Fibroblast of the aortic adventitia (primary cell): ENCODE data around the gene BPNT1. TPM values are rescaled to one million over a fixed set of nuclear protein-coding genes. Genes with fewer than 3 reads are reported as not detected.
A peak's percentile ranks its signal among the peaks of the same experiment; 100 is the strongest.
"Not testable (repeated sequence)": the region's sequence is repeated elsewhere in the genome, so short reads cannot be mapped to it uniquely, and the experiment has no call there.

Experiments
- DNase-seq: peaks from one replicate; pipeline ENCODE4 v3.0.0-alpha.2; 2010; ENCODE audit warnings: low read depth
- H3K4me3 ChIP-seq: 2 replicates; pipeline ENCODE4 v1.5.1; 2011; ENCODE audit warnings: low read depth, mild to moderate bottlenecking, control low read depth, low read length, moderate library complexity
- CTCF ChIP-seq: IDR thresholded peaks from 2 replicates; pipeline ENCODE4 v1.5.1; 2011; ENCODE audit warnings: mild to moderate bottlenecking, low read length, control low read depth, inconsistent platforms; ENCODE audit not compliant: insufficient read depth
- total RNA-seq: library from RNA; depleted of rRNA; stranded (reverse); fragments of >200 nt; gene quantifications from 2 replicates; pipeline ENCODE4 v1.2.3, GENCODE V29; 2012; ENCODE audit warnings: low replicate concordance

The BPNT1 gene
- total RNA-seq, 1 donor, result 20.3 TPM

GRCh38 chr1:220123889-220124288, 34.3 kb upstream of the BPNT1 start:
- DNase-seq, result peak; percentile 6
- H3K4me3 ChIP-seq, result no peak overlapping the region
- peak; percentile 44 for TF ChIP-seq CTCF

- H3K4me3 ChIP-seq, result no peak overlapping the region
- no peak for DNase-seq
- TF ChIP-seq CTCF, result no peak
Observed at GRCh38 chr1:220123066-220123465, 33.5 kb upstream of the BPNT1 start.

GRCh38 chr1:220121791-220122530, 32.4 kb upstream of the BPNT1 start:
- TF ChIP-seq CTCF, result no peak
- no peak for DNase-seq
- H3K4me3 ChIP-seq, result no peak overlapping the region

- TF ChIP-seq CTCF, result no peak
- DNase-seq, result no peak
- no peak overlapping the region for H3K4me3 ChIP-seq
Observed at GRCh38 chr1:220119043-220119512, 29.5 kb upstream of the BPNT1 start.

- peak; percentile 60 for TF ChIP-seq CTCF
- peak; percentile 48 for DNase-seq
- H3K4me3 ChIP-seq, result no peak overlapping the region
Observed at GRCh38 chr1:220113136-220113695, 23.6 kb upstream of the BPNT1 start.

- not testable (repeated sequence) for DNase-seq, H3K4me3 ChIP-seq
Observed at GRCh38 chr1:220112600-220112999, 23.0 kb upstream of the BPNT1 start.

- DNase-seq, H3K4me3 ChIP-seq: not testable (repeated sequence)
Observed at GRCh38 chr1:220110473-220110872, 20.9 kb upstream of the BPNT1 start.

GRCh38 chr1:220099826-220100225, 10.2 kb upstream of the BPNT1 start:
- no peak overlapping the region for H3K4me3 ChIP-seq
- TF ChIP-seq CTCF, result no peak
- no peak for DNase-seq
